ENCODE measurements around the gene TMEM81.

DNA sequence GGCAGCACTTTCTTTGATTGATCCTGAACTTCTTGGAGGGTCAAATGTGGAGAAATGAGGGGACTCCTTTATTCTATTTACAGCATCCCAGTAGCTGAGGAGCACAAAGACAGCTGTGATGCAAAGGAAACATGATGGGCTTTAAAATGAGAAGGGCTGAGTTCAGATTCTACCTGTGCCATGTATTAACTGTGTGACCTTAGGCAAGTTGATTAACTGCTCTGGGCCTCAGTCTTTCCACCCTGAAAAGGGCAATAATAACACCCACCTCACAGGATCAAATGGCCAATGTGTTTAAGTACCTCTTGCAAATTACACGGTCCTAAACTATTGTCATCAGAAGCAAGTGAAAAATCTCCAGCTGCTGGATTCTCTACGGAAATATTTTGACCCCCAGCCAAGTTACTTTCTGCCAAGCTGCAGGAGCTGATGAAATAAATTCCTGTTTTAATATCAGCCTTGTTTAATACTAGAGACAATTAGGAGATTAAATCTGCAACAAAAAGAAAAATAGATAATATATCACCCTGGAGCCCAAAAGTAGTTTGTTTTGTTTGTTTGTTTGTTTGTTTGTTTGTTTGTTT, 15.7 kb downstream of the TMEM81 start:
- no peak for TF ChIP-seq SP1 (IDR thresholded peaks at IDR 0.05)
- TF ChIP-seq, protein P1, sequence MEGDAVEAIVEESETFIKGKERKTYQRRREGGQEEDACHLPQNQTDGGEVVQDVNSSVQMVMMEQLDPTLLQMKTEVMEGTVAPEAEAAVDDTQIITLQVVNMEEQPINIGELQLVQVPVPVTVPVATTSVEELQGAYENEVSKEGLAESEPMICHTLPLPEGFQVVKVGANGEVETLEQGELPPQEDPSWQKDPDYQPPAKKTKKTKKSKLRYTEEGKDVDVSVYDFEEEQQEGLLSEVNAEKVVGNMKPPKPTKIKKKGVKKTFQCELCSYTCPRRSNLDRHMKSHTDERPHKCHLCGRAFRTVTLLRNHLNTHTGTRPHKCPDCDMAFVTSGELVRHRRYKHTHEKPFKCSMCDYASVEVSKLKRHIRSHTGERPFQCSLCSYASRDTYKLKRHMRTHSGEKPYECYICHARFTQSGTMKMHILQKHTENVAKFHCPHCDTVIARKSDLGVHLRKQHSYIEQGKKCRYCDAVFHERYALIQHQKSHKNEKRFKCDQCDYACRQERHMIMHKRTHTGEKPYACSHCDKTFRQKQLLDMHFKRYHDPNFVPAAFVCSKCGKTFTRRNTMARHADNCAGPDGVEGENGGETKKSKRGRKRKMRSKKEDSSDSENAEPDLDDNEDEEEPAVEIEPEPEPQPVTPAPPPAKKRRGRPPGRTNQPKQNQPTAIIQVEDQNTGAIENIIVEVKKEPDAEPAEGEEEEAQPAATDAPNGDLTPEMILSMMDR (IDR thresholded peaks at IDR 0.05; ENCODE audit: low read depth, low read length, missing input control): no peak
- TF ChIP-seq, protein P2, sequence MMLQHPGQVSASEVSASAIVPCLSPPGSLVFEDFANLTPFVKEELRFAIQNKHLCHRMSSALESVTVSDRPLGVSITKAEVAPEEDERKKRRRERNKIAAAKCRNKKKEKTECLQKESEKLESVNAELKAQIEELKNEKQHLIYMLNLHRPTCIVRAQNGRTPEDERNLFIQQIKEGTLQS (IDR thresholded peaks at IDR 0.05): no peak
- TF ChIP-seq RAD21 (IDR thresholded peaks at IDR 0.05): no peak
- TF ChIP-seq, protein P3, sequence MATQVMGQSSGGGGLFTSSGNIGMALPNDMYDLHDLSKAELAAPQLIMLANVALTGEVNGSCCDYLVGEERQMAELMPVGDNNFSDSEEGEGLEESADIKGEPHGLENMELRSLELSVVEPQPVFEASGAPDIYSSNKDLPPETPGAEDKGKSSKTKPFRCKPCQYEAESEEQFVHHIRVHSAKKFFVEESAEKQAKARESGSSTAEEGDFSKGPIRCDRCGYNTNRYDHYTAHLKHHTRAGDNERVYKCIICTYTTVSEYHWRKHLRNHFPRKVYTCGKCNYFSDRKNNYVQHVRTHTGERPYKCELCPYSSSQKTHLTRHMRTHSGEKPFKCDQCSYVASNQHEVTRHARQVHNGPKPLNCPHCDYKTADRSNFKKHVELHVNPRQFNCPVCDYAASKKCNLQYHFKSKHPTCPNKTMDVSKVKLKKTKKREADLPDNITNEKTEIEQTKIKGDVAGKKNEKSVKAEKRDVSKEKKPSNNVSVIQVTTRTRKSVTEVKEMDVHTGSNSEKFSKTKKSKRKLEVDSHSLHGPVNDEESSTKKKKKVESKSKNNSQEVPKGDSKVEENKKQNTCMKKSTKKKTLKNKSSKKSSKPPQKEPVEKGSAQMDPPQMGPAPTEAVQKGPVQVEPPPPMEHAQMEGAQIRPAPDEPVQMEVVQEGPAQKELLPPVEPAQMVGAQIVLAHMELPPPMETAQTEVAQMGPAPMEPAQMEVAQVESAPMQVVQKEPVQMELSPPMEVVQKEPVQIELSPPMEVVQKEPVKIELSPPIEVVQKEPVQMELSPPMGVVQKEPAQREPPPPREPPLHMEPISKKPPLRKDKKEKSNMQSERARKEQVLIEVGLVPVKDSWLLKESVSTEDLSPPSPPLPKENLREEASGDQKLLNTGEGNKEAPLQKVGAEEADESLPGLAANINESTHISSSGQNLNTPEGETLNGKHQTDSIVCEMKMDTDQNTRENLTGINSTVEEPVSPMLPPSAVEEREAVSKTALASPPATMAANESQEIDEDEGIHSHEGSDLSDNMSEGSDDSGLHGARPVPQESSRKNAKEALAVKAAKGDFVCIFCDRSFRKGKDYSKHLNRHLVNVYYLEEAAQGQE (IDR thresholded peaks at IDR 0.05): no peak
- TF ChIP-seq JUND (IDR thresholded peaks at IDR 0.05): no peak
- no peak for TF ChIP-seq GABPA (IDR thresholded peaks at IDR 0.05 in 1 of 2, conservative IDR thresholded peaks at IDR 0.05 in 1 of 2)
- no peak for TF ChIP-seq TAF1 (conservative IDR thresholded peaks at IDR 0.05)
- TF ChIP-seq, protein P4, sequence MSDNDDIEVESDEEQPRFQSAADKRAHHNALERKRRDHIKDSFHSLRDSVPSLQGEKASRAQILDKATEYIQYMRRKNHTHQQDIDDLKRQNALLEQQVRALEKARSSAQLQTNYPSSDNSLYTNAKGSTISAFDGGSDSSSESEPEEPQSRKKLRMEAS (IDR thresholded peaks at IDR 0.05): no peak
- TF ChIP-seq FOXA1 (IDR thresholded peaks at IDR 0.05): no peak
- TF ChIP-seq NR2F2 (IDR thresholded peaks at IDR 0.05): no peak
- TF ChIP-seq YY1 (IDR thresholded peaks at IDR 0.05): no peak
- TF ChIP-seq HNF4A (conservative IDR thresholded peaks at IDR 0.05): no peak
